WTC11 (cell line): ENCODE measurements around the gene ARHGAP26. TPM values are rescaled to one million over a fixed set of nuclear protein-coding genes. Genes with fewer than 3 reads are reported as not detected.
A peak's percentile ranks its signal among the peaks of the same experiment; 100 is the strongest.

Source experiments
- ATAC-seq: fragments of 200-7000 bp; cut with Tn5 transposase; 2 replicates; pipeline ENCODE4 v1.10.0; 2021; ENCODE audit warnings: mild to moderate bottlenecking, moderate library complexity
- CTCF ChIA-PET: fragments of 300-600 bp; sonication (Branson Sonifier 250); formaldehyde crosslinking; loops from one replicate; lab custom pipeline; 2021; ENCODE audit warnings: antibody characterized with exemption; lab: Charles Lee
- POLR2A ChIA-PET: fragments of 350-600 bp; sonication (Branson Sonifier 250); formaldehyde crosslinking; loops from one replicate; lab custom pipeline; 2021; ENCODE audit warnings: antibody characterized with exemption; lab: Charles Lee
- DNase-seq: peaks from one replicate; pipeline ENCODE4 v3.0.0; 2021; ENCODE audit warnings: low spot score
- H3K27ac Mint-ChIP-seq: 2 replicates; pipeline ENCODE4 v1.8.0; 2021; ENCODE audit warnings: mixed read lengths
- H3K27me3 Mint-ChIP-seq: 2 replicates; pipeline ENCODE4 v1.8.0; 2021; ENCODE audit warnings: low read depth, mild to moderate bottlenecking, moderate library complexity, mixed read lengths
- H3K36me3 Mint-ChIP-seq: 2 replicates; pipeline ENCODE4 v1.8.0; 2021; ENCODE audit warnings: mixed read lengths
- H3K4me1 Mint-ChIP-seq: 2 replicates; pipeline ENCODE4 v1.8.0; 2022; ENCODE audit warnings: mixed read lengths
- H3K4me3 Mint-ChIP-seq: 2 replicates; pipeline ENCODE4 v1.8.0; 2021; ENCODE audit warnings: mild to moderate bottlenecking, moderate library complexity, mixed read lengths
- H3K9me3 Mint-ChIP-seq: 2 replicates; pipeline ENCODE4 v1.8.0; 2021; ENCODE audit warnings: mixed read lengths
- ATF1 ChIP-seq: sonication (generic); formaldehyde crosslinking; IDR thresholded peaks from 2 replicates; pipeline ENCODE4 v1.8.1; 2023; ENCODE audit warnings: mild to moderate bottlenecking, moderate library complexity, missing genetic modification reagents
- KAT7 ChIP-seq: sonication (generic); formaldehyde crosslinking; IDR thresholded peaks from 2 replicates; pipeline ENCODE4 v1.8.1; 2023; ENCODE audit warnings: missing genetic modification reagents, mild to moderate bottlenecking, borderline replicate concordance
- RORB ChIP-seq: fragments of 250-450 bp; sonication (Bioruptor Pico); IDR thresholded peaks from 2 replicates; pipeline ENCODE4 v1.9.0; 2021; ENCODE audit warnings: mild to moderate bottlenecking
- TEAD1 ChIP-seq: sonication (generic); formaldehyde crosslinking; IDR thresholded peaks from 2 replicates; pipeline ENCODE4 v1.8.0; 2022; ENCODE audit warnings: mild to moderate bottlenecking, missing genetic modification reagents
- total RNA-seq: library from RNA; stranded (reverse); gene quantifications from 3 replicates; pipeline ENCODE4 v1.2.3, GENCODE V29; 2021
- TF ChIP-seq, protein P1 (sequence below): sonication (generic); formaldehyde crosslinking; IDR thresholded peaks from 2 replicates; pipeline ENCODE4 v1.8.1; 2023; ENCODE audit warnings: mild to moderate bottlenecking, moderate library complexity, missing genetic modification reagents
- TF ChIP-seq, protein P2 (sequence below): fragments of 250-450 bp; sonication (Bioruptor Pico); conservative IDR thresholded peaks from 2 replicates; pipeline ENCODE4 v1.9.0; 2021; ENCODE audit warnings: mild to moderate bottlenecking
- TF ChIP-seq, protein P3 (sequence below): sonication (generic); formaldehyde crosslinking; IDR thresholded peaks from 2 replicates; pipeline ENCODE4 v1.8.1; 2023; ENCODE audit warnings: mild to moderate bottlenecking, missing genetic modification reagents, borderline replicate concordance
- TF ChIP-seq, protein P4 (sequence below): sonication (generic); formaldehyde crosslinking; IDR thresholded peaks from 2 replicates; pipeline ENCODE4 v1.8.1; 2023; ENCODE audit warnings: mild to moderate bottlenecking, missing genetic modification reagents
- TF ChIP-seq, protein P5 (sequence below): fragments of 250-450 bp; sonication (Bioruptor Pico); IDR thresholded peaks from 2 replicates; pipeline ENCODE4 v1.9.0; 2021; ENCODE audit warnings: moderate library complexity, mild to moderate bottlenecking, inconsistent platforms, borderline replicate concordance
- TF ChIP-seq, protein P6 (sequence below): sonication (generic); formaldehyde crosslinking; IDR thresholded peaks from 2 replicates; pipeline ENCODE4 v1.8.0; 2023; ENCODE audit warnings: mild to moderate bottlenecking, missing genetic modification reagents
- TF ChIP-seq, protein P7 (sequence below): sonication (generic); formaldehyde crosslinking; IDR thresholded peaks from 2 replicates; pipeline ENCODE4 v1.8.0; 2022; ENCODE audit warnings: mild to moderate bottlenecking, missing genetic modification reagents

The ARHGAP26 gene
- total RNA-seq, 1 experiment from 2014 or later: 22.3 TPM

DNA sequence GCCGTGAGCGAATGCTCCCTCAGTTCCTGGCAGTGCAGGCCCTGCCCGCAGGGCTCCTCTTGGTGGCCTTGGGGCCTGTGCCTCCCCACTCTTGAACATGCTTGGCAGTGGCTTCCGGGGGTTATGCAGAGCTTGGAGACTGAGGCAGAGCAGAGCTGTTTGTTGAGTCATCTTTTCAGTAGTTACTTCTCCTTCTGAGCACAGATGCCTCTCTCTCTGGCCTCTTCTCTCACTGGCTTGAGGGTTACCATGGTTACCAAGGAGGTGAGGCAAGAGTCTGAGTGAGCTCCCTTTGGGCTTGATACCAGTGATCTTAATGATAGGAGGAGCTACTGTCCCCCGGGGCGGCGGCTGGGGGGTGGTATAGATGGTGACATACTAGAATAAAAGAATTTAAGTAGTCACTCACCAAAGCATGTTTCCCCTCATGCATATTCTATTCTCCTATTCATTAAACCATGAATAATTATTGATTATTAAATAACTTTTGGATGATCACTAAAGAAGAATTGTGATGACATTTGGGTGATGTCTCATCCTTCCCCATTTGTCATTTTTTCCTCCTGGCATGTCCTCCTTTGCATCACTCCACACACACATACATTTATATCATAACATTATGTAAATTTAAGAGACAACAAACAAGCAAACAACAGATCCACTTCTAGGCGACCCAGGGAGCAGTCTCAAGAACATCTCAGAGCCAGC is 111.1 kb downstream of the ARHGAP26 start (continued):
- TF ChIP-seq, protein P1, sequence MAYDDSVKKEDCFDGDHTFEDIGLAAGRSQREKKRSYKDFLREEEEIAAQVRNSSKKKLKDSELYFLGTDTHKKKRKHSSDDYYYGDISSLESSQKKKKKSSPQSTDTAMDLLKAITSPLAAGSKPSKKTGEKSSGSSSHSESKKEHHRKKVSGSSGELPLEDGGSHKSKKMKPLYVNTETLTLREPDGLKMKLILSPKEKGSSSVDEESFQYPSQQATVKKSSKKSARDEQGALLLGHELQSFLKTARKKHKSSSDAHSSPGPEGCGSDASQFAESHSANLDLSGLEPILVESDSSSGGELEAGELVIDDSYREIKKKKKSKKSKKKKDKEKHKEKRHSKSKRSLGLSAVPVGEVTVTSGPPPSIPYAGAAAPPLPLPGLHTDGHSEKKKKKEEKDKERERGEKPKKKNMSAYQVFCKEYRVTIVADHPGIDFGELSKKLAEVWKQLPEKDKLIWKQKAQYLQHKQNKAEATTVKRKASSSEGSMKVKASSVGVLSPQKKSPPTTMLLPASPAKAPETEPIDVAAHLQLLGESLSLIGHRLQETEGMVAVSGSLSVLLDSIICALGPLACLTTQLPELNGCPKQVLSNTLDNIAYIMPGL (CRISPR knock-in tag): no peak
- TF ChIP-seq, protein P2, sequence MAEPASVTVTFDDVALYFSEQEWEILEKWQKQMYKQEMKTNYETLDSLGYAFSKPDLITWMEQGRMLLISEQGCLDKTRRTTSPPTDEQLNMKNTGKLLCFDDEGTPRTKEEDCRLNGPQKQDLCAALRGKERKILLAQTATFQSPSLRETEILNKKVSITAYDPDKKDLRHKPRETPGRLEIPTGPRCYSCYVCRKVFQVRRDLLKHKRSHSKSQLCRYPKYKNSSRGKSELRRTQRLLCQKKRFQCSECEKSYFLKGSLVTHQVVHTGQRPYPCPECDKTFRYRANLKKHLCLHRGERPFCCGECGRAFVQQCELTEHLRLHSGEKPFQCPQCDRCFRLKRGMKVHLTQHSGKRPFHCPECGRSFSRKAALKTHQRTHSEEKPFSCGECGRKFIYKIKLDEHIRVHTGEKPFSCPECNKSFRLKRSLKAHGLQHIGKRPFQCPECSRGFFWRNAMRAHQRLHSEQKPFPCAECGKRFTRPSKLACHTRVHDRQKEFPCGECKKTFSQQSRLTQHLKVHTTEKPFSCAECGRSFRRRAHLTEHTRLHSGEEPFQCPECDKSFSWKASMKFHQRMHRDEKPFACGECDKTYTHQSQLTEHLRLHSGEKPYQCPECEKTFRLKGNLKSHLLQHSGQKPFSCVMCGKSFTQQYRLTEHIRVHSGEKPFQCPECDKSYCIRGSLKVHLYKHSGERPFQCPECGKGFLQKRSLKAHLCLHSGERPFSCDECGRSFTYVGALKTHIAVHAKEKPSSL (CRISPR knock-in tag): no peak
- TF ChIP-seq RORB (no peak), ATF1 (CRISPR knock-in tag) (no peak), KAT7 (CRISPR knock-in tag) (no peak)
- TF ChIP-seq, protein P3, sequence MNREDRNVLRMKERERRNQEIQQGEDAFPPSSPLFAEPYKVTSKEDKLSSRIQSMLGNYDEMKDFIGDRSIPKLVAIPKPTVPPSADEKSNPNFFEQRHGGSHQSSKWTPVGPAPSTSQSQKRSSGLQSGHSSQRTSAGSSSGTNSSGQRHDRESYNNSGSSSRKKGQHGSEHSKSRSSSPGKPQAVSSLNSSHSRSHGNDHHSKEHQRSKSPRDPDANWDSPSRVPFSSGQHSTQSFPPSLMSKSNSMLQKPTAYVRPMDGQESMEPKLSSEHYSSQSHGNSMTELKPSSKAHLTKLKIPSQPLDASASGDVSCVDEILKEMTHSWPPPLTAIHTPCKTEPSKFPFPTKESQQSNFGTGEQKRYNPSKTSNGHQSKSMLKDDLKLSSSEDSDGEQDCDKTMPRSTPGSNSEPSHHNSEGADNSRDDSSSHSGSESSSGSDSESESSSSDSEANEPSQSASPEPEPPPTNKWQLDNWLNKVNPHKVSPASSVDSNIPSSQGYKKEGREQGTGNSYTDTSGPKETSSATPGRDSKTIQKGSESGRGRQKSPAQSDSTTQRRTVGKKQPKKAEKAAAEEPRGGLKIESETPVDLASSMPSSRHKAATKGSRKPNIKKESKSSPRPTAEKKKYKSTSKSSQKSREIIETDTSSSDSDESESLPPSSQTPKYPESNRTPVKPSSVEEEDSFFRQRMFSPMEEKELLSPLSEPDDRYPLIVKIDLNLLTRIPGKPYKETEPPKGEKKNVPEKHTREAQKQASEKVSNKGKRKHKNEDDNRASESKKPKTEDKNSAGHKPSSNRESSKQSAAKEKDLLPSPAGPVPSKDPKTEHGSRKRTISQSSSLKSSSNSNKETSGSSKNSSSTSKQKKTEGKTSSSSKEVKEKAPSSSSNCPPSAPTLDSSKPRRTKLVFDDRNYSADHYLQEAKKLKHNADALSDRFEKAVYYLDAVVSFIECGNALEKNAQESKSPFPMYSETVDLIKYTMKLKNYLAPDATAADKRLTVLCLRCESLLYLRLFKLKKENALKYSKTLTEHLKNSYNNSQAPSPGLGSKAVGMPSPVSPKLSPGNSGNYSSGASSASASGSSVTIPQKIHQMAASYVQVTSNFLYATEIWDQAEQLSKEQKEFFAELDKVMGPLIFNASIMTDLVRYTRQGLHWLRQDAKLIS (CRISPR knock-in tag): no peak
- TF ChIP-seq, protein P4, sequence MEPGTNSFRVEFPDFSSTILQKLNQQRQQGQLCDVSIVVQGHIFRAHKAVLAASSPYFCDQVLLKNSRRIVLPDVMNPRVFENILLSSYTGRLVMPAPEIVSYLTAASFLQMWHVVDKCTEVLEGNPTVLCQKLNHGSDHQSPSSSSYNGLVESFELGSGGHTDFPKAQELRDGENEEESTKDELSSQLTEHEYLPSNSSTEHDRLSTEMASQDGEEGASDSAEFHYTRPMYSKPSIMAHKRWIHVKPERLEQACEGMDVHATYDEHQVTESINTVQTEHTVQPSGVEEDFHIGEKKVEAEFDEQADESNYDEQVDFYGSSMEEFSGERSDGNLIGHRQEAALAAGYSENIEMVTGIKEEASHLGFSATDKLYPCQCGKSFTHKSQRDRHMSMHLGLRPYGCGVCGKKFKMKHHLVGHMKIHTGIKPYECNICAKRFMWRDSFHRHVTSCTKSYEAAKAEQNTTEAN (CRISPR knock-in tag): no peak
- TF ChIP-seq, protein P5, sequence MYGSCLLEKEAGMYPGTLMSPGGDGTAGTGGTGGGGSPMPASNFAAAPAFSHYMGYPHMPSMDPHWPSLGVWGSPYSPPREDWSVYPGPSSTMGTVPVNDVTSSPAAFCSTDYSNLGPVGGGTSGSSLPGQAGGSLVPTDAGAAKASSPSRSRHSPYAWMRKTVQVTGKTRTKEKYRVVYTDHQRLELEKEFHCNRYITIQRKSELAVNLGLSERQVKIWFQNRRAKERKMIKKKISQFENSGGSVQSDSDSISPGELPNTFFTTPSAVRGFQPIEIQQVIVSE (CRISPR knock-in tag): no peak
- TF ChIP-seq, protein P6, sequence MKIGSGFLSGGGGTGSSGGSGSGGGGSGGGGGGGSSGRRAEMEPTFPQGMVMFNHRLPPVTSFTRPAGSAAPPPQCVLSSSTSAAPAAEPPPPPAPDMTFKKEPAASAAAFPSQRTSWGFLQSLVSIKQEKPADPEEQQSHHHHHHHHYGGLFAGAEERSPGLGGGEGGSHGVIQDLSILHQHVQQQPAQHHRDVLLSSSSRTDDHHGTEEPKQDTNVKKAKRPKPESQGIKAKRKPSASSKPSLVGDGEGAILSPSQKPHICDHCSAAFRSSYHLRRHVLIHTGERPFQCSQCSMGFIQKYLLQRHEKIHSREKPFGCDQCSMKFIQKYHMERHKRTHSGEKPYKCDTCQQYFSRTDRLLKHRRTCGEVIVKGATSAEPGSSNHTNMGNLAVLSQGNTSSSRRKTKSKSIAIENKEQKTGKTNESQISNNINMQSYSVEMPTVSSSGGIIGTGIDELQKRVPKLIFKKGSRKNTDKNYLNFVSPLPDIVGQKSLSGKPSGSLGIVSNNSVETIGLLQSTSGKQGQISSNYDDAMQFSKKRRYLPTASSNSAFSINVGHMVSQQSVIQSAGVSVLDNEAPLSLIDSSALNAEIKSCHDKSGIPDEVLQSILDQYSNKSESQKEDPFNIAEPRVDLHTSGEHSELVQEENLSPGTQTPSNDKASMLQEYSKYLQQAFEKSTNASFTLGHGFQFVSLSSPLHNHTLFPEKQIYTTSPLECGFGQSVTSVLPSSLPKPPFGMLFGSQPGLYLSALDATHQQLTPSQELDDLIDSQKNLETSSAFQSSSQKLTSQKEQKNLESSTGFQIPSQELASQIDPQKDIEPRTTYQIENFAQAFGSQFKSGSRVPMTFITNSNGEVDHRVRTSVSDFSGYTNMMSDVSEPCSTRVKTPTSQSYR: no peak

DNA sequence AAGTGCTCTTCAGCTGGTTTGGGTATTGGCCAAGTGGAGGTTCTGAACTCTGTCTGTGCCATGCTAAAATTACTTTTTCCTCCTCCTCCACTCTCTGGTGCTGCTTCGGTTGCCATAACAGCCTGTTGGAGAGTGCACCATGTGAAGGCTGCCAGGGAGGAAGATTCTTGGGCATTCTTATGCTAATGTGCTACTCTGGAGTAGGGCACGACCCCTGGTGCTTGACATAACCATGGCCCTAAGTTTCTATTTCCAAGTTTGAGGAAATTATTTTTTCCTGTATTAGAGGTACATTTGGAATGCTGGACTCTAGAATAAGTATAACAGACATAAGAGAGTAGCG is 111.6 kb downstream of the ARHGAP26 start:
- Mint-ChIP-seq H3K27ac (no peak overlapping the region), H3K4me3 (no peak overlapping the region), H3K36me3 (no peaks in the 10 kb centered on the region), H3K27me3 (no peaks in the 10 kb centered on the region), H3K9me3 (no peaks in the 10 kb centered on the region), H3K4me1 (peaks cover 43% of the 10 kb centered on the region)
- peak; percentile 30; the same call in 1 of the 2 replicates for TF ChIP-seq TEAD1
- TF ChIP-seq, protein P7, sequence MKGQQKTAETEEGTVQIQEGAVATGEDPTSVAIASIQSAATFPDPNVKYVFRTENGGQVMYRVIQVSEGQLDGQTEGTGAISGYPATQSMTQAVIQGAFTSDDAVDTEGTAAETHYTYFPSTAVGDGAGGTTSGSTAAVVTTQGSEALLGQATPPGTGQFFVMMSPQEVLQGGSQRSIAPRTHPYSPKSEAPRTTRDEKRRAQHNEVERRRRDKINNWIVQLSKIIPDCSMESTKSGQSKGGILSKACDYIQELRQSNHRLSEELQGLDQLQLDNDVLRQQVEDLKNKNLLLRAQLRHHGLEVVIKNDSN (CRISPR knock-in tag): no peak
- peak; percentile 86 for ATAC-seq
- POLR2A ChIA-PET: interaction anchor here (1.1 kb wide), 1 partner anchor 112 kb away, joined by 3 read pairs; no protein-coding TSS in a partner anchor
- CTCF ChIA-PET: interaction anchor here (0.9 to 7.6 kb wide), 21 partner anchors 7 to 330 kb away, joined by 3 to 70 read pairs (median 7); partner anchors contain the start of gene ARHGAP26
- DNase-seq: peak; percentile 41
